WERI-Rb-1 (cell line): Measurements from ENCODE around the gene CLC.

Experiments used
- DNase-seq: peaks from one replicate; pipeline ENCODE4 v3.0.0-alpha.2; 2020
- H3K27ac ChIP-seq: fragments of 250-450 bp; sonication (Bioruptor Pico); 2 replicates; pipeline ENCODE4 v1.5.1; 2020; ENCODE audit warnings: mild to moderate bottlenecking, moderate library complexity
- H3K27me3 ChIP-seq: fragments of 250-450 bp; sonication (Bioruptor Pico); 2 replicates; pipeline ENCODE4 v1.5.1; 2021; ENCODE audit warnings: mild to moderate bottlenecking, low read depth, moderate library complexity; ENCODE audit not compliant: insufficient read depth, severe bottlenecking
- H3K36me3 ChIP-seq: fragments of 250-450 bp; sonication (Bioruptor Pico); 2 replicates; pipeline ENCODE4 v1.5.1; 2020; ENCODE audit warnings: mild to moderate bottlenecking, moderate library complexity
- H3K4me3 ChIP-seq: 2 replicates; pipeline ENCODE4 v1.5.1; 2011; ENCODE audit warnings: low read depth, mild to moderate bottlenecking, control low read depth, low read length
- H3K9me3 ChIP-seq: fragments of 250-450 bp; sonication (Bioruptor Pico); 2 replicates; pipeline ENCODE4 v1.5.1; 2021; ENCODE audit warnings: mild to moderate bottlenecking, moderate library complexity; ENCODE audit not compliant: severe bottlenecking
- CTCF ChIP-seq: IDR thresholded peaks from 2 replicates; pipeline ENCODE4 v1.5.1; 2011; ENCODE audit warnings: low read depth, mild to moderate bottlenecking, control low read depth, inconsistent platforms, low read length

The CLC gene

DNA sequence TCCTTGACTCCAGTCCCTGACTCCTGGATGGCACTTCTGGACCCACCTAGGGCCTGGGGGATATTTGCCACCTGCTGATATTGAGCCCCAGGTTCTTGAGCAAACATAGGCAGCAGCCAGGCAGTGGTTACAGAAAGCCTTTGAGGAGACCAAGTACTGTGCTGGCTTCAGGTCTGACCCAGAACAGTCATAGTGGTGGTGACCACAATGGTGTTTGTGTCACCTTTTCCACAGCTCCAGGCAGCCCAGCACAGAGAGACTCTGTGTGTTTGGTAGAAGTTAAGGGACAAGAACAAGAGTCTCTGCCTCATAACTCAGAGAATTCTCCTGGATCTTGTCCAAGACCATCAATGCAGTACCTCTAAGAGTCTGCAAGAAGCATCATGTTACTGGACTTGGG lies 14.6 kb upstream of the CLC start:
- H3K36me3 ChIP-seq = no peaks in the 10 kb centered on the region
- H3K4me3 ChIP-seq = no peak overlapping the region
- peaks cover 95% of the 10 kb centered on the region for H3K27me3 ChIP-seq
- H3K27ac ChIP-seq = no peak overlapping the region
- H3K9me3 ChIP-seq = peaks cover 2% of the 10 kb centered on the region
- no peak for TF ChIP-seq CTCF
- no peak for DNase-seq

GRCh38 chr19:39749981-39750380 lies 12.2 kb upstream of the CLC start:
- Histone ChIP-seq H3K27ac (no peak overlapping the region), H3K9me3 (peaks cover 2% of the 10 kb centered on the region), H3K36me3 (no peaks in the 10 kb centered on the region), H3K4me3 (no peak overlapping the region), H3K27me3 (peaks cover 91% of the 10 kb centered on the region)
- DNase-seq = no peak
- TF ChIP-seq CTCF = no peak

- Histone ChIP-seq H3K36me3 (no peaks in the 10 kb centered on the region), H3K27ac (no peak overlapping the region), H3K4me3 (no peak overlapping the region), H3K27me3 (peaks cover 87% of the 10 kb centered on the region), H3K9me3 (no peaks in the 10 kb centered on the region)
- no peak for TF ChIP-seq CTCF
- DNase-seq = no peak
Measured at GRCh38 chr19:39746836-39747529, 9.2 kb upstream of the CLC start.

DNA sequence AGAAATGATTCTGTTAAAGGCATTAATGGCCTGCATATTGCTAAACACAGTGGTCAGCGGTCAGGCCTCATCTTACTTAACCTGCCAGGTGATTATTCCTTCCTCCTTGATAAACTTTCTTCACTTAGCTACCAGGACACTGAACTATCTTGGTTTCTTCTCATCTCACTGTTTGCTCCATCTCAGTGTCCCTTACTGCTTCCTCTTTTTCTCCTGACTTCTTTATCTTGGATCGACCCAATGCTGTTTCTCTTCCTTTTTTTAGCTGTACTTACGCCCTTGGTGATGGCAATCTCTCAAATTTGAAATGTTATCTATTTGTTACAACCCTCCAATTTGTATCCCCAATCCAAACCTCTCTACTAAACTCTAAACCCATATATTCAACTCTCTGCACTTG lies 7.8 kb upstream of the CLC start:
- Histone ChIP-seq H3K27me3 (peaks cover 82% of the 10 kb centered on the region), H3K36me3 (no peaks in the 10 kb centered on the region), H3K4me3 (no peak overlapping the region), H3K9me3 (no peaks in the 10 kb centered on the region), H3K27ac (no peak overlapping the region)
- DNase-seq = no peak
- TF ChIP-seq CTCF = no peak

GRCh38 chr19:39740395-39740794 lies 2.6 kb upstream of the CLC start:
- Histone ChIP-seq H3K9me3 (no peaks in the 10 kb centered on the region), H3K36me3 (no peaks in the 10 kb centered on the region), H3K4me3 (no peak overlapping the region), H3K27ac (no peak overlapping the region), H3K27me3 (peaks cover 70% of the 10 kb centered on the region)
- no peak for DNase-seq
- no peak for TF ChIP-seq CTCF

DNA sequence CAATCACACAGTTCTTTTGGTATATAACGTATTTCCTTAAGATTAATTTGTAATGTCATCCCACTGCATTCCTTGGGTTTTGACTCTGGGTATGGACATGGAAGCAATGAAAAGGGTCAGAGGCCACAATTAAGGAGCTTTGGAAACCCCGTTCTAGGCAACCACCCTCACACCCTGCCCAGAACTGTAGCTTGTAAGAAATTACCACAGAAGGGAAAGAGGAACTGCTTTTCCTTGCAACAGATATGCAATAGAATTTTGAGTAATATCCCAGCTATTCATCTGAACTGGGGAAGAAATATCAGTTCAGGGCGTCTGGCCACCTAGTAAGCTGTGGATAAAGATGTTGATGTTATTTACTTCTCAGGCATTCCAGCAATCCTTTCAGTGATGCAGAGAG lies 985 bp upstream of the CLC start:
- TF ChIP-seq CTCF = no peak
- H3K9me3 ChIP-seq = no peaks in the 10 kb centered on the region

More for the DNA sequence above, 985 bp upstream of the CLC start:
- Histone ChIP-seq H3K27ac (no peak overlapping the region), H3K36me3 (no peaks in the 10 kb centered on the region), H3K4me3 (no peak overlapping the region), H3K27me3 (peaks cover 70% of the 10 kb centered on the region)
- no peak for DNase-seq
